Measurements from ENCODE around the gene THOC6. TPM values are rescaled to one million over a fixed set of nuclear protein-coding genes. Genes with fewer than 3 reads are reported as not detected.

The THOC6 gene
- total RNA-seq, 1 experiment from 2014 or later, result 68.2 TPM

GRCh38 chr16:3003582-3004270, 20.1 kb upstream of the THOC6 start:
- Histone ChIP-seq H4K5ac (ENCODE audit: insufficient read length, low read depth, low read length) (no peak overlapping the region), H3K23ac (ENCODE audit: insufficient read length, low read depth, low read length) (no peak overlapping the region), H4K8ac (replicated peaks; ENCODE audit: insufficient read length, low read depth, low read length) (no peak overlapping the region), H3K4me2 (ENCODE audit: insufficient read depth, insufficient read length, low read length) (no peak overlapping the region), H2BK120ac (ENCODE audit: low read depth, low read length, poor library complexity, severe bottlenecking) (no peak overlapping the region), H3K4me1 (ENCODE audit: insufficient read depth, low read length) (peaks cover 11% of the 10 kb centered on the region; the same call in 1 of the 2 replicates), H3K27me3 (ENCODE audit: insufficient read depth, low read length) (no peaks in the 10 kb centered on the region), H3K9ac (ENCODE audit: extremely low read depth, insufficient read length, low read length) (no peak overlapping the region), H2BK15ac (ENCODE audit: low read depth, low read length) (no peak overlapping the region), H2BK12ac (ENCODE audit: insufficient read length, low read depth, low read length) (no peak overlapping the region), H3K18ac (ENCODE audit: insufficient read length, low read depth, low read length) (no peak overlapping the region), H3K79me2 (ENCODE audit: insufficient read depth, low read length) (no peaks in the 10 kb centered on the region), H3K23me2 (ENCODE audit: insufficient read length, low read depth, low read length, poor library complexity, severe bottlenecking) (peaks cover 6% of the 10 kb centered on the region), H3T11ph (ENCODE audit: low read length) (no peak overlapping the region), H2AFZ (ENCODE audit: low read length) (no peak overlapping the region), H3K56ac (ENCODE audit: insufficient read length, low read depth, low read length) (no peak overlapping the region), H2BK5ac (ENCODE audit: insufficient read length, low read length) (no peak overlapping the region), H4K91ac (ENCODE audit: insufficient read length, low read depth, low read length) (no peak overlapping the region), H3K14ac (ENCODE audit: insufficient read depth, low read length) (no peak overlapping the region), H3K79me1 (ENCODE audit: insufficient read depth, low read depth, low read length, poor library complexity, severe bottlenecking) (no peaks in the 10 kb centered on the region), H3K4ac (ENCODE audit: low read depth, low read length) (no peak overlapping the region), H2AK5ac (ENCODE audit: insufficient read length, low read length) (no peak overlapping the region), H3K27ac (ENCODE audit: insufficient read length, low read depth, low read length) (no peak overlapping the region), H3K9me3 (ENCODE audit: control insufficient read depth, low read depth, low read length) (no peaks in the 10 kb centered on the region), H2BK20ac (ENCODE audit: low read depth, low read length, poor library complexity, severe bottlenecking) (no peak overlapping the region), H4K20me1 (ENCODE audit: control insufficient read depth, insufficient read depth, insufficient read length) (no peaks in the 10 kb centered on the region)
- H3K4me3 Mint-ChIP-seq, result peak overlapping the region; percentile 41 to 71; a peak in 4 of 5 replicates
- H3K27ac Mint-ChIP-seq, result no peak overlapping the region
- H3K4me1 Mint-ChIP-seq, result peaks cover 32 to 45% of the 10 kb centered on the region in 2 experiments
- peak; percentile 100 for DNase-seq
- no peaks in the 10 kb centered on the region for H3K9me3 Mint-ChIP-seq
- WGBS (ENCODE audit: extremely low coverage, insufficient read length, low lambda C conversion rate), result no CpG with 5 or more reads among the region's 58 CpGs
- peak; percentile 65 for TF ChIP-seq CTCF (conservative IDR thresholded peaks at IDR 0.05)
- no peaks in the 10 kb centered on the region; the same call in 1 of the 2 replicates for H3K27me3 Mint-ChIP-seq (ENCODE audit: low read depth)
- peaks cover 0 to 7% (median 6%) of the 10 kb centered on the region in 3 experiments; a peak in 4 of 7 replicates for H3K36me3 Mint-ChIP-seq (ENCODE audit: insufficient read depth in 1 of 3, low read depth in 3 of 3)

Measured in H9 (cell line).